Measurements from ENCODE around the gene ZFHX3. TPM values are rescaled to one million over a fixed set of nuclear protein-coding genes. Genes with fewer than 3 reads are reported as not detected.

The ZFHX3 gene
- total RNA-seq, 1 experiment from 2014 or later: 1.5 TPM

- Histone ChIP-seq H3K23ac (ENCODE audit: insufficient read length, low read depth, low read length) (no peak overlapping the region), H3K4ac (ENCODE audit: low read depth, low read length) (no peak overlapping the region), H3K56ac (ENCODE audit: insufficient read length, low read depth, low read length) (no peak overlapping the region), H3T11ph (ENCODE audit: low read length) (no peak overlapping the region), H3K23me2 (ENCODE audit: insufficient read length, low read depth, low read length, poor library complexity, severe bottlenecking) (no peaks in the 10 kb centered on the region), H3K14ac (ENCODE audit: insufficient read depth, low read length) (no peak overlapping the region; the same call in 1 of the 2 replicates), H3K4me1 (ENCODE audit: insufficient read depth, low read length) (peaks cover 2% of the 10 kb centered on the region; the same call in 1 of the 2 replicates), H3K79me2 (ENCODE audit: insufficient read depth, low read length) (no peaks in the 10 kb centered on the region), H3K79me1 (ENCODE audit: insufficient read depth, low read depth, low read length, poor library complexity, severe bottlenecking) (no peaks in the 10 kb centered on the region), H2BK15ac (ENCODE audit: low read depth, low read length) (no peak overlapping the region), H2BK12ac (ENCODE audit: insufficient read length, low read depth, low read length) (no peak overlapping the region), H3K4me2 (ENCODE audit: insufficient read depth, insufficient read length, low read length) (no peak overlapping the region), H2BK20ac (ENCODE audit: low read depth, low read length, poor library complexity, severe bottlenecking) (no peak overlapping the region), H3K27ac (ENCODE audit: insufficient read length, low read depth, low read length) (no peak overlapping the region), H3K18ac (ENCODE audit: insufficient read length, low read depth, low read length) (no peak overlapping the region), H2AK5ac (ENCODE audit: insufficient read length, low read length) (no peak overlapping the region), H2BK5ac (ENCODE audit: insufficient read length, low read length) (no peak overlapping the region), H4K5ac (ENCODE audit: insufficient read length, low read depth, low read length) (no peak overlapping the region), H2BK120ac (ENCODE audit: low read depth, low read length, poor library complexity, severe bottlenecking) (no peak overlapping the region), H4K91ac (ENCODE audit: insufficient read length, low read depth, low read length) (no peak overlapping the region), H4K20me1 (ENCODE audit: control insufficient read depth, insufficient read depth, insufficient read length) (no peaks in the 10 kb centered on the region), H3K9me3 (ENCODE audit: control insufficient read depth, low read depth, low read length) (no peaks in the 10 kb centered on the region), H3K9ac (ENCODE audit: extremely low read depth, insufficient read length, low read length) (no peak overlapping the region), H4K8ac (replicated peaks; ENCODE audit: insufficient read length, low read depth, low read length) (no peak overlapping the region), H3K27me3 (ENCODE audit: insufficient read depth, low read length) (no peaks in the 10 kb centered on the region), H2AFZ (ENCODE audit: low read length) (no peak overlapping the region)
- no peak for DNase-seq
- Mint-ChIP-seq H3K27ac (no peak overlapping the region), H3K4me1 (peaks cover 11 to 14% of the 10 kb centered on the region in 2 experiments), H3K4me3 (no peak overlapping the region), H3K27me3 (ENCODE audit: low read depth) (peaks cover 5% of the 10 kb centered on the region), H3K36me3 (ENCODE audit: insufficient read depth in 1 of 3, low read depth in 3 of 3) (no peaks in the 10 kb centered on the region), H3K9me3 (no peaks in the 10 kb centered on the region)
- TF ChIP-seq, protein P1, sequence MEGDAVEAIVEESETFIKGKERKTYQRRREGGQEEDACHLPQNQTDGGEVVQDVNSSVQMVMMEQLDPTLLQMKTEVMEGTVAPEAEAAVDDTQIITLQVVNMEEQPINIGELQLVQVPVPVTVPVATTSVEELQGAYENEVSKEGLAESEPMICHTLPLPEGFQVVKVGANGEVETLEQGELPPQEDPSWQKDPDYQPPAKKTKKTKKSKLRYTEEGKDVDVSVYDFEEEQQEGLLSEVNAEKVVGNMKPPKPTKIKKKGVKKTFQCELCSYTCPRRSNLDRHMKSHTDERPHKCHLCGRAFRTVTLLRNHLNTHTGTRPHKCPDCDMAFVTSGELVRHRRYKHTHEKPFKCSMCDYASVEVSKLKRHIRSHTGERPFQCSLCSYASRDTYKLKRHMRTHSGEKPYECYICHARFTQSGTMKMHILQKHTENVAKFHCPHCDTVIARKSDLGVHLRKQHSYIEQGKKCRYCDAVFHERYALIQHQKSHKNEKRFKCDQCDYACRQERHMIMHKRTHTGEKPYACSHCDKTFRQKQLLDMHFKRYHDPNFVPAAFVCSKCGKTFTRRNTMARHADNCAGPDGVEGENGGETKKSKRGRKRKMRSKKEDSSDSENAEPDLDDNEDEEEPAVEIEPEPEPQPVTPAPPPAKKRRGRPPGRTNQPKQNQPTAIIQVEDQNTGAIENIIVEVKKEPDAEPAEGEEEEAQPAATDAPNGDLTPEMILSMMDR (conservative IDR thresholded peaks at IDR 0.05): no peak
- no CpG with 5 or more reads among the region's 21 CpGs for WGBS (ENCODE audit: extremely low coverage, insufficient read length, low lambda C conversion rate)
These were observed 189.0 kb downstream of the ZFHX3 start for GRCh38 chr16:72858665-72859493.

Measured in H9 (cell line).